ENCODE measurements around the gene TLR10. TPM values are rescaled to one million over a fixed set of nuclear protein-coding genes. Genes with fewer than 3 reads are reported as not detected.

Gene TLR10
- total RNA-seq, 3 donors from 2014 or later = 0.13 to 0.22 TPM; not detected in 1

GRCh38 chr4:38765382-38765781 is 17.4 kb downstream of the TLR10 start:
- Mint-ChIP-seq H3K4me1 (ENCODE audit: low read depth) (peaks cover 14% of the 10 kb centered on the region), H3K4me3 (no peak overlapping the region), H3K9me3 (peaks cover 3% of the 10 kb centered on the region), H3K27me3 (ENCODE audit: low read depth) (no peaks in the 10 kb centered on the region), H3K36me3 (ENCODE audit: insufficient read depth) (no peaks in the 10 kb centered on the region)
- ATAC-seq = no peak
- no peak for DNase-seq

- ATAC-seq = no peak
- Mint-ChIP-seq H3K4me1 (ENCODE audit: low read depth) (peaks cover 17% of the 10 kb centered on the region), H3K36me3 (ENCODE audit: insufficient read depth) (no peaks in the 10 kb centered on the region), H3K27me3 (ENCODE audit: low read depth) (no peaks in the 10 kb centered on the region), H3K4me3 (no peak overlapping the region), H3K9me3 (peaks cover 3% of the 10 kb centered on the region)
- no peak for DNase-seq
Observed at GRCh38 chr4:38764277-38764676, 18.5 kb downstream of the TLR10 start.

GRCh38 chr4:38762560-38762959 is 20.2 kb downstream of the TLR10 start:
- Mint-ChIP-seq H3K27me3 (ENCODE audit: low read depth) (no peaks in the 10 kb centered on the region), H3K4me1 (ENCODE audit: low read depth) (peaks cover 18% of the 10 kb centered on the region), H3K4me3 (no peak overlapping the region), H3K36me3 (ENCODE audit: insufficient read depth) (no peaks in the 10 kb centered on the region), H3K9me3 (peaks cover 3% of the 10 kb centered on the region)
- no peak for DNase-seq
- ATAC-seq = no peak

DNA sequence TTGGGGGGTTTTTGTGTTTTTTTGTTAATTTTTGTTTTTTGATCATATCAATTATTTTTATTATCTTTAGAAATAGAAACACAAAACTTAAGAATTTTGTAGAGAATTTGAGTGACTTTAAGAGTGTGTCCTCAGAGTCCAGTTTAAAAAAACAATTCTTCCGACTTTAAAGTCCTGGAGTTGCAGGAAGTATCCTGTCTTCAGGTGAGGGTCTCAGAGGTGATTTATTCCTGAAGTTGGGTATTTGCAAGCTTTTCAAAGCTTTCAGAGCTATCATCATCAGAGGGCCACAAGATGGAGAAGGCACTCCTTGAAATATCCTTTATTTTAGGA is 23.0 kb downstream of the TLR10 start:
- Mint-ChIP-seq H3K4me3 (no peak overlapping the region), H3K27me3 (ENCODE audit: low read depth) (no peaks in the 10 kb centered on the region), H3K36me3 (ENCODE audit: insufficient read depth) (no peaks in the 10 kb centered on the region), H3K9me3 (no peaks in the 10 kb centered on the region), H3K4me1 (ENCODE audit: low read depth) (peaks cover 18% of the 10 kb centered on the region)
- no peak for DNase-seq
- no peak for ATAC-seq

DNA sequence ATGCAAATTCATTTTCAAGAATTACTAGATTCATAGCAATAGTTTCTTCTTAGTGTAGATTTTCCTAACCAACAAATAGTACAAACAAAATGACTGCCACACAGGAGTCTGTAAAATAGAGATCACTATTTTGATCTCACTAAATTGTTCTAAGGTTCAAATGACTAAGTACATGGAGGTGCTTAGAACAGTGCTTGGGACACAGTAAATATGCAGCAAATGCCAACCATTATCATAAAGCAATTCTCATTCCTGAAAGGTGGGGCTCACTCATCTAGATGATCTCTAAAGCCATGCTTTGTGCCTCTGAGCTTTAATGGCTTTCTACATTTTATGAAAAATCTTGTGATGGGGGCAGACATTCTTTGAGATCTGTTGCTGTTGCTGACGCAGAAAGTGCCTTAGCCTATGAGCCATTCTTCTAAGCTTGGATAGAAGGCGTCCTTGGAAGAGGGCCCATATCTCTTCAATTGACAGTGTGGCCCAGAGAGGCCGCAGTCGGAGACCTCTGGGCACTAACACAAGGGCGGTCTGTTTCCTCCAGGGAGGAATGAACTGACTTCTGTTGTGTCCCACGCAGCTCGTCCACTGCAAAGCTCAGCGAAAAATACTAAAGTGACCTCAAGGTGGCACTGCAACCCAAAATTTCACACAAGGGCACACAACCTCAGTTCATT is 23.5 kb downstream of the TLR10 start:
- H3K27me3 Mint-ChIP-seq (ENCODE audit: low read depth) = no peaks in the 10 kb centered on the region
- H3K4me3 Mint-ChIP-seq = no peak overlapping the region
- DNase-seq (peak; percentile 43), ATAC-seq (peak; percentile 81 to 91)
- H3K4me1 Mint-ChIP-seq (ENCODE audit: low read depth) = peaks cover 18% of the 10 kb centered on the region
- H3K36me3 Mint-ChIP-seq (ENCODE audit: insufficient read depth) = no peaks in the 10 kb centered on the region
- H3K9me3 Mint-ChIP-seq = no peaks in the 10 kb centered on the region

DNA sequence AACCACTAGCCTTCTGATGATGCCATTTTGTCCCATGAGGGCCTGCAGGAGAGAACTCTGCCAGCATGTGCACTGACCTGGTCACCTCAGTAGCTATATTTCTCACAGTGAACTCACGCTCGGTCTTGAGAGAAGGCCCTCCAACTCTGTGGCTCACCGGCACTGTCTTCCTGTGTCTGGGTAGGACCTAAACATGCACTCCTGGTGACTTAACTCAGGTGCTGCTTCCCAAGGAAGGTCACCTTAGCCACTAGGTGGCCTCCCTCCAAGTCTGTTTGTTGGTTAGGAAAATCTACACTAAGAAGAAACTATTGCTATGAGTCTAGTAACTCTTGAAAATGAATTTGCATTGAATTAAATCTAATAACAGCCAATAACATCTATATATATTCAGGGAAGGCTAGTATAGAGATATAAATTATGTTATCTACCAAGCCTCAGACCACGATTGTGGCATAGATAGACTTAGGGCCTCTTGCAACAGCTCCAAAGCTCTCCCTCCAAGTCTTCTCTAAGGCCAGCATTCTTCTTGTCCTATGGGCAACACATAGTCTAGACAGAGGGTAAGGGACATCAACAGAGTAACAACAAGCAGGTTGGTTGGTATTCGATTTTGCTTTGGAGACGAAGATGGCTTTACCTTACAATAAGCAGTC is 24.7 kb downstream of the TLR10 start:
- no peak overlapping the region for H3K4me3 Mint-ChIP-seq

DNA sequence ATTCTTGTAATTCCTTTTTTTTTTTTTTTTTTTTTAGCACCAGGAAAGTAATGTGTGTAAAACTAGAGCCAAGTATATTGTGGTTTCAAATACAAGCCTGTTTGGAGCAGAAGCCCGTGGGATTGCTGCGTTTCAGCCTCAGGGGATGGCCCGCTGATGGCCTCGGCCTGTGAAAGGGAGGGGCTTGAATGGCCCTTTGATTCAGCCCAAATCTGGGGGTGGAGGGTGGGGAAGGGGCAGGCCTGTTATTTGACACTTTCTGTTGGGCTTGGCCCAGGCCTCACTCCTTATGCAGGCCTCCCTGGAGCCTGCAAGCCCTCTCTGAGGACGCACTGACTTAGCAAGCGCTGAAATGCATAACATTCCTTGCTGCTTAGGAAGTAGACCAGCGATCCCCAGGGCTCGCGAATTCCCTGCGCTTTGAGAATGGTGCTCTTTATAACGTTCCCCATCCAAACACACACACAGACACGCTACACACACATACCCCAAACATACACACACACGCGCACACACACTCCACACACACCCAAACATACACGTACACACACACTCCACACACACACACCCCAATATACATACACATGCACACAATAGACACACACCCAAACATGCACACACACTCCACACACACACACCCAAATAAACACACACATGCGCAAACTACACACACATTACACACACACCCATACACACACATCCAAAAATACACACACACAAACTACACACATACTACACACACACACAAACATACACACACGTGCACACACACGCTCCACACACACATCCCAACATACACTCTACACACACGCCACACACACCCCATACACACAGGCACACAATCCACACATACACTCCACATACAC is 29.6 kb downstream of the TLR10 start:
- Mint-ChIP-seq H3K4me1 (ENCODE audit: low read depth) (peaks cover 7% of the 10 kb centered on the region), H3K4me3 (no peak overlapping the region), H3K27me3 (ENCODE audit: low read depth) (no peaks in the 10 kb centered on the region), H3K9me3 (peaks cover 6% of the 10 kb centered on the region), H3K36me3 (ENCODE audit: insufficient read depth) (no peaks in the 10 kb centered on the region)
- ATAC-seq = no peak
- no peak for DNase-seq

More for the DNA sequence above, 24.7 kb downstream of the TLR10 start:
- Mint-ChIP-seq H3K36me3 (ENCODE audit: insufficient read depth) (no peaks in the 10 kb centered on the region), H3K27me3 (ENCODE audit: low read depth) (no peaks in the 10 kb centered on the region), H3K4me1 (ENCODE audit: low read depth) (peaks cover 18% of the 10 kb centered on the region), H3K9me3 (no peaks in the 10 kb centered on the region)
- DNase-seq = no peak
- ATAC-seq = no peak

DNA sequence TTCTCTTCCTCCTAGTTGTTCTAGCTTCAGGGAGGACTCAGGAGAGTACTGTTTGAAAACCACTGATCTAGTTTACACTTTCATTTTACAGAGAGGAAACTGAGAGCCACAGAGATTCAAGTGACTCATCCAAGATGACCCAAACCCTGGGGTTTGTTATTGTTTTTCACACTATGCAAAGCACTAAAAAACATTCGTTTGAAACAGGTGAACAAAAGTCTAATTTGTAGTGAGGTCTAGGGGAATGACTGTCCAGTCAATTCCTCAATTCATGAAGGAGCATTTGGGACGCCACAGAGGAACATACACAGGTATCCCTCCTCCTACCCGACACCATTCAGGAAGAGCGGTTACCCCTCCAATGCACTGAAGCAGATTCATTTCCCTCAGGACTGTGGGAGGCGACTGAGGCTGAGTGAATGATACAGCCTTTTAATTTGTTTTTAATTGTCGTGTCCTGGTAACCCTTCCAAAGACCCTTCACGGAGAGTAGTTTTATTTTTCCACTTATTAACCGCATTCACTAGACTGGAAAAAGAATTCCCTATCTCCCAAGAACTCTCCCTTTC is 30.3 kb downstream of the TLR10 start:
- Mint-ChIP-seq H3K4me3 (no peak overlapping the region), H3K27me3 (ENCODE audit: low read depth) (no peaks in the 10 kb centered on the region), H3K9me3 (peaks cover 8% of the 10 kb centered on the region), H3K4me1 (ENCODE audit: low read depth) (peaks cover 7% of the 10 kb centered on the region), H3K36me3 (ENCODE audit: insufficient read depth) (no peaks in the 10 kb centered on the region)
- DNase-seq (no peak), ATAC-seq (peak in 1 of 2 donors; percentile 61)

DNA sequence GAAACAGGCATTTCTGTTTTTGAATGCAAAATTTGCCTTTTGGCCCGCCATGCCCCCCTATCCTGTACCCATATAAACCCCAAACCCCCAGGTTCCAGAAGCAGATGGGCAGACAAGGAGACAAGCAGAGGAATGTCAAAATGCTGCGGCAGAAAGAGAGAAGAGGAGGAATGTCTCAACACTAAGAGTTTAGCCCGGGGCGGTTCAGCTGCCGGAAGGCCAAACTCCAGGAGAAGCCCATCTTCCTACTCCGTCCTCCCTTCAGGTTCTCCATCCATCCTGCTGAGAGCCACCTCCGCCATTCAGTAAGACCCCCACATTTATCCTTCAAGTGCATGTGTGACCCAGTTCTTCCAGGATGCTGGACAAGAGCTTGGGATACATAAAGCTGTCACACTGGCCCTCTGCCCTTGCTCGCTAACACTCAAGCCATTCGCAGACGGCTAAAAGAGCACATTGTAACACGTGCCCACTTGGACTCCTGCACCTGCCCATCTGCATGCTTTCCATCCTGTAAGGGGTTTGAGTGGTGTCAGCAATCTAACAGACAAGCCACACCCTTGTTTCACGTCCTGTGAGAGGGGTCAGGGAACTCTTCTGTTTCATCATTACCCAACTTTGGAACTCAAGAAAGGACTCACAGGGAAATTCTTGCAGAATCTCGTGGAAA is 31.3 kb downstream of the TLR10 start:
- DNase-seq (no peak), ATAC-seq (no peak)
- H3K4me1 Mint-ChIP-seq (ENCODE audit: low read depth) = peaks cover 7% of the 10 kb centered on the region
- H3K36me3 Mint-ChIP-seq (ENCODE audit: insufficient read depth) = no peaks in the 10 kb centered on the region
- no peak overlapping the region for H3K4me3 Mint-ChIP-seq
- peaks cover 15% of the 10 kb centered on the region for H3K9me3 Mint-ChIP-seq
- no peaks in the 10 kb centered on the region for H3K27me3 Mint-ChIP-seq (ENCODE audit: low read depth)

GRCh38 chr4:38749336-38749735 is 33.5 kb downstream of the TLR10 start:
- H3K27me3 Mint-ChIP-seq (ENCODE audit: low read depth) = no peaks in the 10 kb centered on the region
- ATAC-seq (no peak), DNase-seq (no peak)

GRCh38 chr4:38747629-38748028 is 35.2 kb downstream of the TLR10 start:
- no peaks in the 10 kb centered on the region for H3K27me3 Mint-ChIP-seq (ENCODE audit: low read depth)
- peaks cover 12% of the 10 kb centered on the region for H3K4me1 Mint-ChIP-seq (ENCODE audit: low read depth)
- H3K4me3 Mint-ChIP-seq = no peak overlapping the region
- ATAC-seq (no peak), DNase-seq (no peak)
- no peaks in the 10 kb centered on the region for H3K36me3 Mint-ChIP-seq (ENCODE audit: insufficient read depth)
- peaks cover 16% of the 10 kb centered on the region for H3K9me3 Mint-ChIP-seq

More at GRCh38 chr4:38749336-38749735, 33.5 kb downstream of the TLR10 start:
- Mint-ChIP-seq H3K36me3 (ENCODE audit: insufficient read depth) (no peaks in the 10 kb centered on the region), H3K4me1 (ENCODE audit: low read depth) (peaks cover 7% of the 10 kb centered on the region), H3K9me3 (peaks cover 16% of the 10 kb centered on the region), H3K4me3 (no peak overlapping the region)

DNA sequence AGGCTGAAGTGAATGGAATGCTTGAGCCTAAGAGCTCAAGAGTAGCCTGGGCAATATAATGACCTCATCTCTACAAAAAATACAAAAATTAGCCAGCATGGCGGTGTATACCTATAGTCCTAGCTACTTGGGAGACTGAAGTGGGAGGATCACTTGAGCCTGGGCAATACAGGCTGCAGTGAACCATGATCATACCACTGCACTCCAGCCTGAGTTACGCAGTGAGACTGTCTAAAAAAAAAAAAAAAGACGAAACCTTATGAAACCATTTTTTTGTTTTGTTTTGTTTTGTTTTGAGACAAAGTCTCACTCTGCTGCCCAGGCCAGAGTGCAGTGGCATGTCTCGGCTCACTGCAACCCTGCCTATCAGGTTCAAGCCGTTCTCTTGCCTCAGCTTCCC is 36.9 kb downstream of the TLR10 start:
- Mint-ChIP-seq H3K36me3 (ENCODE audit: insufficient read depth) (no peaks in the 10 kb centered on the region), H3K27me3 (ENCODE audit: low read depth) (peaks cover 3% of the 10 kb centered on the region), H3K9me3 (peaks cover 16% of the 10 kb centered on the region), H3K4me1 (ENCODE audit: low read depth) (peaks cover 5% of the 10 kb centered on the region), H3K4me3 (no peak overlapping the region)
- DNase-seq = no peak
- no peak for ATAC-seq

- no peak for ATAC-seq
- no peak overlapping the region for H3K4me3 Mint-ChIP-seq
- H3K27me3 Mint-ChIP-seq (ENCODE audit: low read depth) = peaks cover 3% of the 10 kb centered on the region
- no peaks in the 10 kb centered on the region for H3K36me3 Mint-ChIP-seq (ENCODE audit: insufficient read depth)
- H3K9me3 Mint-ChIP-seq = peaks cover 16% of the 10 kb centered on the region
- no peak for DNase-seq
- H3K4me1 Mint-ChIP-seq (ENCODE audit: low read depth) = peaks cover 5% of the 10 kb centered on the region
Observed at GRCh38 chr4:38743866-38744265, 38.9 kb downstream of the TLR10 start.

GRCh38 chr4:38740303-38740702 is 42.5 kb downstream of the TLR10 start:
- H3K9me3 Mint-ChIP-seq = no peaks in the 10 kb centered on the region
- H3K27me3 Mint-ChIP-seq (ENCODE audit: low read depth) = peaks cover 3% of the 10 kb centered on the region
- no peak for ATAC-seq
- H3K4me1 Mint-ChIP-seq (ENCODE audit: low read depth) = peaks cover 5% of the 10 kb centered on the region
- H3K4me3 Mint-ChIP-seq = no peak overlapping the region
- H3K36me3 Mint-ChIP-seq (ENCODE audit: insufficient read depth) = no peaks in the 10 kb centered on the region
- DNase-seq = no peak
